Bone marrow (tissue), 2 donors: ENCODE results near the gene PGAM2.

ENCODE experiments used
- DNase-seq, 2 donors: peaks; one replicate each; lab custom pipeline; 2025; lab: John Stamatoyannopoulos, UW

Gene PGAM2

DNA sequence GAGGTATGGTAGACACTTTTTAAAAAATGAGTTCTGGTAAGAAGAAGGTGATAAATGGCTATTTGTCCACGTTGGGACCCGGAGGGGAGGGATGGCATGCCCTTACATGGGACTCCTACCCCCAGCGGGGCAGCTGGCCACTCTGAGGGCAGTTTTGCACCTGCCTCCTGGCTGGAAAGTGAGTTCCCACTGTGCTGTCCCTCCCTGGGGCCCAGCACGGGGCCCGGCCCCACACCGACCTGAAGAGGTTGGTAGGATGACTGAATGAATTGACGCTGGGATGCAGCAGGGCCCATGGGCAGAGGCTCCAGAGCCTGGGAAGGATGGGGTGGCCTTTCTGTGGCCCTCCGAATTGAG, 38.2 kb upstream of the PGAM2 start:
- DNase-seq, result no peak

DNA sequence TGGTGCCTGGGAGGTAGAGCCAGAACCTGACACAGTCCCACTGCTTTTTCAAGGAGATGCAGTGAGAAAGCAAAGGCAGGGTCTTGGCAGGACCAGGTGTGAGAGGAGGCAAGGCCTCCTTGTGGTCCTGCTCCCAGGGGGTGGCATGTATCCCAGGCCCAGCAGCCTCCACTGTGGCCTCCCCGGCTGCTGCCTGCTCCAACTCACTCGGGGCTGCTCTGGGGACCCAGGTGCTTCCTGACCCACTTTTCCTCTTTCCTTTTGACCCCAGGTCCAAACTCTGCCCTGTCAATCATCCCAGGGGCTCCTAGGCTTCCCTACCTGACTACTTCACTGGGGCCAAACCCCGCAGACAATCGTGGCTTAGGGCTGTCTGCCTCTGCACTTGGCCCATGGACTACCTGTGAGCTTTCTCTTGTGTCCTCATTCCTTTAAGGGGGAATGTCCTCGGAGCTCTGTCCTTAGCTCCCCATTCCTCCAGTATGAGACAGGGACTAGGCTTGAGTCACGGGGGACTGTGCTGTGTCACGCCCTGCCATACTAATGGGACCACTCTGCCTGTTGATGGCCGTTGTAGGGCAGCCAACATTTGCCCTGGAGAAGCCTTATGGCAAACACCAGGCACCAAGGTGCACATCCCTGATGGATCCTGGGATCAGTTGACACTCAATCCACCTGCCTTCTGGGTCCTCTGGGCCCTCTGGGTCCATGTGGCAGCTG, 37.6 kb upstream of the PGAM2 start:
- no peak for DNase-seq

DNA sequence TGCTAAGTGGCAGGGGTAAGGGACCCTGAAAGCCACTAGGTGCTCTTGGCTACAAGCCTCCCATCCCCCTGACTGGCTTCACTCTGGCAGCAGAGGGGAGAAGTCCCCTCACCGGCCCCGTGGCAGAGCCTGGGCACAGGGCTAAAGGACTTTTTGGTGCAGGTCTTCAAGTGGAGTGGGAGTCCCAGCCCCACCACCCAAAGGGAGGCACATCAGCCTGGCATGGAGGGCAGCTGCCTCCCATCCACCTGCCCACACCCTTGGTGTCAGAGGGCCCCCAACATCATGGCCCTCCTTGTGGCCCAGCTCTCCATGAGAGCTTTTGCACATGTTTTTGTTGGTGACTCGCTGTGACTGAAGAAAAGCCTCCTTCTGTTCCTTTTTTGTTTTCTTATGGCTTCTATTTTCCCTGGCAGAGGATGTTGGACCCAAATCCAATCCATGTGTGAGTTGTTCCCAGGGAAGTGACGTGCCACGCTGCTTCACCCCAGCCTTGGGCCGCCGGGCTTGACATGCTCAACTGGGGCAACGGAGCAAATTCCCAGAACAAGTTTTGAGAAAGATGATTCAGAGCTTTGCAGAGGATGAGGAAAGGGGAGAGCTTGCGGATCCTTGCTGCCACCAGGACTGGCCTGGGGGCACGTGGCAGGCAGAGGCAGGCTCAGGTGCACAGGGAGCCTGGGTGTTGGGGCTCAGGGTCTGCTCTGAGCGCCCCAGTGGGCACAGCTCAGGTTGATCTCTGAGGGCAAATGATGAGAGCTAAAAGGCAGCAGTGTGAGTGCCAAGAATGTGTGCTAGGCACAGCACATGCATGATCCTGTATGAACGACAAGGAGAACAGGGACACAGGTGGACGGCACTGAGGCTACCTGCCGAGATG, 36.8 kb upstream of the PGAM2 start:
- DNase-seq, result no peak

DNA sequence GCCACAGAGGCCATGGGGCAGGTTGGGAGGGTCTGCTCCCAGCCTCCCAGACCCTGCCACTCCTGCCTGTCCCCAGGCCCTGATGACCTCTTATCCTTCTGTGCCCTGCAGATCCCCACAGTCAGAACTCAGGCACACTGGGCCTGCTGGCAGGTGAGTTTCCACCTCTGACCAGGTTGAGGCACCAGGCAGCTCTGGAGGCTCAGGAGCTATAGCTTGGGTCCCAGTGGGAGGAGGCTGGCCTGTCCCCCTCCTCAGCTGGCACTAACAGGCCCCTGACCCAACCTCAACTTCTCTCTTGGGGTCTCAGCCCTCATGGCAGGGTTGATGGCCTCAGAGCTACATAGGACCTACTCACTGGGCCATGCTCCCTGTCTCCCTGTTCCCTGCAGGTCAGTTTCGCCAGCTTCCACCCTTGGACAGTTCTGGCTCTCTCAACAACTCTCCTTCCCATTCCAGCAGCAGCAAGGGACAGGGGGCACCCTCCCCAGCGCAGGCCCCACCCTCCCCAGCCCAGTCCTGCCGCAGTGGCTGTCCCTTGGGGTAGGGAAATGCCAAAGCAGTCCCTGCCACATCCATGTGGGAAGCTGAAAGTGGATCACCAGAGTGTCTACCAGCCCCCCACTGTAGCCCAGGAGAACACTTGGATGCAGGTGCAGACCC, 36.1 kb upstream of the PGAM2 start:
- no peak for DNase-seq

DNA sequence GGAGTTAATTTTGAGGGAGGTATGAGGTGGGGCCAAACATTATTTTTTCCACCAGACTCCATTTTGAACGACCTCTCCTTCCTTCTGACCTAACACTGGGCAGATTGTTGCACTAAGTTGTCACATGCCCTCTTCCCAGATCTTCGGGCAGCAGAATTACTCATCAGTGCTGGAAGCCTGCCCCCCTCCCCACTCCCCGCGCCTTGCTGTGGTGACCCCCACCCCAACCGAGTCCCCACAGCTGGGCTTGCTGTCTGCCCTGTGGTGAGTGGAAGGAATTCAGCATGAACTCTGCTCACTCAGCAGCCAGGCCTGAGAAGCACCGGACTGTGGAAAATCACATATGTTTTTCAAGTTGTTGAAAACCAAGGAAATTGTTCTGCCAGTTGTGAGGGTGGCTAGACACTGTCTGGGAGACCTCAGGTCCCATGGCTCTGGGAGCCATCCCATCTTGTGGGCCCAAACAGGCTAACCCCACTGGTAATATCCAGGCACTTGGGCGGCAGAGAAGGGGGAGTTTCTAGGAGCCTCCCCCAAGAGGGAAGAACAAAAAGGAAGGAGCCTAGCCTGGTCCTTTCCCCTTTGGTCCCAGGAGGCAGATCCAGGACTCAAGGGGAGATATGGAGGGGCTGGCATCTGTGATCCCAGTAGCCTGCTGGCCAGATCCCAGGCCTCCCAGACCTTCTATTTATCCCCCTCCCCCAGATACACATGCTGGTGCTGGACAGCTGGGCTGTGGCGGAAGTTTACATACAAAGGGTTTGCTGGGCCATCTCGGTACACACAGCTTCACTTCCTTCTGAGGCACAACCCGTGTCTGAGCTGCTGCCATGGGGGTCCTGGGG, 35.3 kb upstream of the PGAM2 start:
- DNase-seq, result no peak

DNA sequence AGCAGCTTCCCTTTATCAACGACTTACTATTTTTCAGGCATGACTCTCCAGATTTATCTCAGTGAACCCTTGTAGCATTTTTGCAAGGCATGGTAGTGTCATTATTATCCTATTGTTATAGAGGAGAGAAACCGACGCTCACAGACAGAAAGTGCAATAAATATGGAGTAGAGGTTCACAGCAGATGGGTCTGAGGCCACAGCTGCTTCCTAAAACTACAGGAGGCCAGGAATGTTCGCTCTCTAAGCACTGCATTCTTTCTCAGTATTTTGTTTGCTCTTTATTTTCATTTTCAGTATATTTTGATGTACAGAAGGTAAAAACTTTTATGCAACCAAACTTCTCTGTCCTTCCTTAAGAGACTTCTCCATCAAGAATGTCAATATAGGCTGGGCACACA, 34.3 kb upstream of the PGAM2 start:
- peak in 1 of 2 donors; percentile 43 for DNase-seq

DNA sequence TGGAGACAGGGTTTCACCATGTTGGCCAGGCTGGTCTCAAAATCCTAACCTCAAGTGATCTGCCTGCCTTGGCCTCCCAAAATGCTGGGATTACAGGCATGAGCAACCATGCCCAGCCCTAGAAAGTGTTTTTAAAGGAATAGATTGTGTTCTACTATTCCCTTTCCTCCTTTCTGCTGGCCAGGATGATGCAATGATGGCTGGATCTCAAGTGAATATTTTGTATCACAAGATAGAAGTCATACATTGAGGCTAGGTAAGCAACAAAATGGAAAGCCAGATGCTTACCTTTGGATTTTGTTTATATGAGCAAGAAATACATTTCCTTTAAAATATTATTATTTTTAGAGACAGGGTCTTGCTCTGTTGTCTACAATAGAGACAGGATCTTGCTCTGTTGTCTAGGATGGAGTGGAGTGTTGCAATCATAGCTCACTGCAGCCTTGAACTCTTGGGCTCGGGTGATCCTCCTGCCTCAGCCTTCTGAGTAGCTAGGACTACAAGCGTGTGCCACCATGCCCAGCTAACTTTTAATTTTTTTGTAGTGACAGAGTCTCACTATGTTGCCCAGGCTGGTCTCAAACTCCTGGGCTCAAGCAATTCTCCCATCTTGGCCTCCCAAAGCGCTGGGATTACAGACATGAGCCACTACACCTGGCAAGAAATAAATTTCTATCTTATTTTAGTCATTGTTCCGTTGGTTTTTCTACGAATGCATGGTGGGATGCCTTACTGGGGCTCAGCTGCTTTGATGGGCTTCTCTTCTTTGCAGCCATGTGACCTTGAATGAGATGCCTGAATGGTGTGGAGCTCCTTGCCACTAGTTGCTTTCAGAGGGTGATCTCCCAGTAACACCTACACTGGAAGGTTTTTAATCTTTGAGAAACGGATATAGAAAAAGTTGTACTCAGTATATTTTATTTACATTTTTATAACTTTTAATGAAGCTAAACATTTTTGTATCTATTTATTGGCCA, 33.0 kb upstream of the PGAM2 start:
- no peak for DNase-seq

DNA sequence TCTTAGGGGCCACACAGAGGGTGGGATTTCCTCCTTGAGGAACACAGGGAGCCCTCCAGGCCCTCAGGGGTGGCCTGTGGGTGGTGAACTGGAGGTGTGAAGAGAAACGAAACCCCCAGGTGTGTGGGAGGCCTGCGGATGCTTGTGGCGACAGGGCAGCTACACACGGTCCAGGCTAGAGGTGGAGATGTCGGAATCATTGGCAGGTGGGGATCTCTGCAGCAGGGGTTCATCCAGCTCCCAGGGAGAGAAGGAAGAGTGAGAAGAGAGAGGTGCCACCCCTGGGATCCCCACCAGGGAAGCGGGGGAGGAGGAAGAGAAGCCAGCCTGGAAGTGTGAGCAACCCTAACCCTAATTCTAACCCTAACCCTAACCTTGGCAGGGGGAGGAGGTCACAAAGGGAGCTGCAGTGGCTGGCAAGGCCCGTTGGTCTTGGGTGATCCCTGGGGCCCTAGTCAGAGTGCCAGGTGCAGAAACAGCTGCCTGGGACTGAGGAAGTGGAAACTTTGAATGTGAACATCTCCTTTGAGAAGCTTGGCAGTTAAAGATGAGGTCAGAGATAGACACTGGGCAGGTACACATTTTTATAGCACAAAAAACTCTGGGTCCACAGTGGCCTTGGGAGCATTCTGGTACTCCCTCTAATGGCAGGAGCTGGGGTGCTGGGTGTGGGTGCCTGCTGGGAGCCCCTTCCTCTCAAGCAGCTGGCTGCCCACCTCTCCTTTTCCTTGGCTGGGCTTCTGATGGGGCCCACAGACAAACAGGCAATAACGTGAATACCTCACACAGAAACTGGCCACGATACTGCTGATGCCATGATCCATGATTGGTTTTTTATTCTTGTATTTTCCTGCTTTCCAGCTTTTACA, 31.9 kb upstream of the PGAM2 start:
- DNase-seq, result peak in 1 of 2 donors; percentile 66

DNA sequence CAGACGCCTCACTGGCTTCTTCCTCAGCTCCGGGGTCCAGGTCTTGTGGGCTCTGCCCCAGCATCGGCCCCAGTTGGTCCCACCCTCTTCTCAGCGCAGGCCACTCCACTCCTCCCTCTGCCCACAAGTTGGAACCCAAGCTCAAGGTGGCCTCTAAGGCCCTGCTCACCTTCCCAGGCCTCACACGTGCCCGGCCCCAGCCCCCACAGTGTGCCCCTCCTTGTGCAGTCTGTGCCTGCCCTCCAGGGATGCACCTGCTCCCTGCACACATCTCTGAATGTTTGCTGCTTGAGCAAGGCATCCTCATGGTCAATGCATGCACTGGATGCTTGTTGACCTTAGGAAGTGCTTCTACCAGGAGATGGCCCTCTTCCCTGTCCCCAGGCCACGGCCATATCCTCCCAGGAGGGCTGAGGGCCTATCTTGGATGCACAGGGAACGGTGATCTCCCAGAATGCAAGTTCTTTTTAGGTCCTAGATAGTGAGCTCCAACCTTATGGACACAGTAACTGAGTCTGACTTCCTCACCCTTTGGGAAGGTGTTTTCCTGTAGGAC, 31.0 kb upstream of the PGAM2 start:
- no peak for DNase-seq

DNA sequence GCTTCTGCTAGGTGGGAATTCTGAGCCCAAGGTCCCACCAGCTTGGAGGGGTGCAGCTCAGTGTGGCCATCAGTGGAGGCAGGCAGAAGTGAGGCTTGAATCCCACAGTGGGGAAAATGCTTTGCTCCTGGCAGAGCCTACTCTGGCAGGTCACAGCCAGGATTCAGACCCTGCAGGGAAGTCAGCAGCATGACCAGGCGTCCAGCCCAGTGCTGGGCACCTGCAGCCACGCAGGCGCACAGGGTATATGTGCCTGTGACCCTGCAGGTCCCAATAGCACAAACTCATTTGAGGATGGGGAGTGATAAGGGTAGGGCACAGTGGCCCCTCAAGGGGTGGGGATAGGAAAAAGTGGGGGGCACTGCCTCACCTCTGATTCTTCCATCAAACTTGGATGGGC, 30.4 kb upstream of the PGAM2 start:
- no peak for DNase-seq

DNA sequence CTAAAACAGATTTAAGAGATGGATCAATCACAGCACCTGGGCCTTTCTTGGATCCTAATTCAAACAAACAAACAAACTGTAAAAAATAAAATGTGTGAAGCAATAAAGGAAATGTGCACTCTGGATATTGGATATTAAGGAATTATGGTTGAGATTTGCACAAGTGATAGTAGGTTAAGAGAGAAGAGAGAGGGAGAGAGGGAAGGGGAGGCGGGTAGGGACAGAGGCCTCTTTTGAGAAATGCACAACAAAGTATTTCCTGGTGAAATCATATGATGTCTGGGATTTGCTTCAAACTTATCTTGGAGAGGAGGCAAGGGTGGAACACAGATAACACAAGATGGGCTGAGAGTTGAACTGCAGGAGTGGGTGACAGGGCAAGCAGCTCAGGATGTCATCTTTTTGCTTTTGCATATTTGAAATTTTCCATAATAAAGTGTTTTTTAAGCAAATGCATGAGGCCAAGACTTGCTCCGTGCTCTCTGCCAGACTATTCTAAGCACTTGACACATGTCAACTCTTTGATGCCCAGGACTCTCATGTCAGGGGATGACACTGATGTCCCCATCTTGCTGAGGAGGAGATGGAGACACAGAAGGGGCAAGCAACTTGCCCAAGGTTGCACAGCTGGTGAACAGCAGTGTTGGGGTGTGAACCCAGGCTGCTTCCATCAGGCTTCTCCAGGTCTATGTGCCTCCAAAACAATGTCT, 29.7 kb upstream of the PGAM2 start:
- no peak for DNase-seq

DNA sequence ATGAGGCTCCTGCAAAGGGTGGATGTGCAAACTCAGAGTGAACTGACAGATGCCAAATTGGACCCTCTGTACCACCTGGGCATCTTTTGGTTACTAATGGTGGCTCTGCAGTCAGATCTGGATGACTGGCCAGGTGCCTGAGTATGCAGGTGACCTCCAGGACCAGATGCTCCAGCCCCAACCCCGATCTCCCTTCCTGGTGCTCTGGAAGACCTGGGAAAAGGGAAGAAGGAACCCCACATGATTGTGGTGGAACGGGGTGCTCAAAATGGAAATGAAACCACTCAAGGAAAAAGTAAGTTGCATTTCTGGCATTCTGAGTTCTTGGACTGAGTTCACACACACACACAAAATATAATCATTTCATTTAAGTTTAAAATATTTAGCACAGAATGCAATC, 29.0 kb upstream of the PGAM2 start:
- DNase-seq, result no peak

DNA sequence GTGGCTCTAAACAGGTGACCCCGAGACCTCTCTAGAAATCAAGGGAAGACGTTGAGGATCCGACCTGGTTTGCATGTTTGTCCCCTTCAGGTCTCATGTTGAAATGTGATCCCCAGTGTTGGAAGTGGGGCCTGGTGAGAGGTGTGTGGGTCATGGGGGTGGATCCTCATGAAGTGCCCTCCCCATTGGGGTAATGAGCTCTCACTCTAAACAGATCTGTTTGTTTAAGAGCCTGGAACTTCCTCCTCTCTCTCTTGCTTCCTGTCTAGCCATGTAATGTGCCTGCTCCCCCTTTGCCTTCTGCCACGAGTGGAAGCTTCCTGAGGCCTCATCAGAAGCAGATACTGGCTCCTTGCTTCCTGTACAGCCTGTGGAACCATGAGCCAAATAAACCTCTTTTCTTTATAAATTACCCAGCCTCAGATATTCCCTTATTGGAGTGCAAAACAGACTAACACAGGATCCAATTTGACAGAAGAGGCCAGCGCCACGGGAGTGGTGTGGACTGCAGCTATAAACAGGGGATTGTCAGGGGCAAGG, 27.8 kb upstream of the PGAM2 start:
- no peak for DNase-seq

DNA sequence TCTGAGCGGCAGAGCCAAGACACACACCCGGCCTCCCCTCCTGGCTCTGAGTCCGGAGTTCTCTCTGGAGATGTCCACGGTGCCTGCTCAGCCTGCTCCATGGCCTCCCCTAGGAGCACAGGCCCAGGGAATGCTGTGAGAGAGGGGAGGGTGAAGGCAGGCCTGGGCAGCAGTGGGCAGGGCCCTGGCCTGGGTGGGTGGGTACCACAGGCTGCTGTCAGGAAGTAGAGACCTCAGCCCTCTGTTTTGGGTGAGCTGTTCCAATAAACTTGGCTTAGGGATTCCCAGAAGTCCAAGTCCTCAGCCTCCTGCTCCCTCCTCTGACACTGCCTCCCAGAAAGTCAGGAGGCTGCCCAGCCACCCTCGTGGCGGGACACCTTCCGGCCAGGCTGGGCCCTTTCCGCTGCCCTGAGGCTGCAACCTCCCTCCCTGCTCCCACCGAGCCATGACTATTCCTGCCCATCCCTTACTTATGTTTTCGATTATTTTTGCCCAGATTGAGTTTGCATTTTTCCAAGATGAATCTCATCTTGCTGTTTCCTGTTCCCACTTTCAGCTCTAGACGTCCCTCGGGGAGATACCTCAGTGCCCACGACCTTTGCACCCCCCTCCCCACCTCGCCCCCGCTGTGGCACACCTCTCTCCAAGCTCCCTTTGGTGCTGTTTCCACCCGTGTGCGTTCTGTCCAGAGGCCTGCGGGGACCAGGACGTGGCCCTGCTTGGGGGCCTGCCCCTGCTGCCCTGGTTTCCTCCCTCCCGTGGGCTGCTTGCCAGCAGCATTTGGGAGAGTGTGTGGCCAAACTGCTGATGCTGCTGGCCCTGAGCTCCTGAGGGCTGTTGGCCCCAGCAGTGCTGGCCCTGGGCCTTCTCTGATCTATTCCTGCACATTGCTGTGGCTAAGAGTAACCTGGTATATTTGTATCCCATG, 22.8 kb upstream of the PGAM2 start:
- DNase-seq, result no peak

DNA sequence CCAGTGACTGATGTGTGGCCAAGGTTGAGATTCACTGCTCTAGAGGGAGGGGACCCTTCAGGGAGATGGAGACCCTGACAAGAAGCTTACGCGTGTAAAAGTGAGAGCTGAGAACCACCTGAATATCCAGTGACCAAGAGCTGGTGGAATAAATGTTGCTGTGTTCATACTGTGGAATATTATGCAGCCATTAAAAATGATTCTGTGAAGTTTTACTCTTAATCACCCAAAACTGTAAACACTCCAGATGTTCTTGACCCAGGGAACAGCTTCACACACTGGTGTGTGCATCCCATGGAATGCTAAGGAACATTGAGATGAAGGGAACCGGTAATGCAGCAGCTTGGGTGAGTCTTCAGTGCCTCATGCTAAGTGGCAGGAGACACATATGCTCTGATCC, 21.3 kb upstream of the PGAM2 start:
- DNase-seq, result no peak

DNA sequence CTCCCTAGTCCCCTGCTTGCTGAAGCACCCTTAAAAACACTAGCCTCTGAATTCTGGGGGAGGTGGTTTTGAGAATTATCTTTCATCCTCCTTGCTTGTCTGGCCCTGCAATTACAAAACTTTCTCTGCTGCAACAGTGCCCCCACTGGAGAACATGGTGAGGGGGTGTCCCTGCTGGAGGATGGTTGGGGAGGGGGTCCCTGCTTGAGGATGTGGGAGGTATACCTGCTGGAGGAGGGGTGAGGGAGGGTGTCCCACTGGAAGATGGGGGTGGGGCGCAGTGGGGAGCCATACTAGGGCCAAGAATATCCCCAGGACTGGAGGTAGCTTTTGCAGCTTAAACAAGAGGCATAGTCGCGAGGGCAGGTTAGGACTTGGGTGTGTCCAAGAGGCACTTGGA, 20.2 kb upstream of the PGAM2 start:
- DNase-seq, result no peak

DNA sequence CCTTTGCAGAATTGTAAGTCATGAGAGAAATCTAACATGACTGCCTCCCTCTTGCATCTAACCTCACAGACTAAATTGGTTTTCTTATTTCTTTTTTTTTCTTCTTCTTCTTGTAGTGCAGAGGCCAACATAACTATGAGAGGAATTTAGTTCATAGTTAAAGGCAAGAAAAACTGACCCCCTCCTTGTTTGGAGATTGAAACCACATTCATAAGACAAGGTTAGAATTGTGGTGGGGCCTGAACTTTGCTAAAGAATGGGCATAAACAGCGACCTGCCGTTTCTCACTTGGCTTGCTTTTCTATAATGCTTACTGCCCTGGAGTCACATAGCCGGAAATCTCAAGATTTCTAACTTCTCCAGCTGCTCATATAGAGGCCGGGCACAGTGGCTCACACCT, 19.3 kb upstream of the PGAM2 start:
- DNase-seq, result no peak

DNA sequence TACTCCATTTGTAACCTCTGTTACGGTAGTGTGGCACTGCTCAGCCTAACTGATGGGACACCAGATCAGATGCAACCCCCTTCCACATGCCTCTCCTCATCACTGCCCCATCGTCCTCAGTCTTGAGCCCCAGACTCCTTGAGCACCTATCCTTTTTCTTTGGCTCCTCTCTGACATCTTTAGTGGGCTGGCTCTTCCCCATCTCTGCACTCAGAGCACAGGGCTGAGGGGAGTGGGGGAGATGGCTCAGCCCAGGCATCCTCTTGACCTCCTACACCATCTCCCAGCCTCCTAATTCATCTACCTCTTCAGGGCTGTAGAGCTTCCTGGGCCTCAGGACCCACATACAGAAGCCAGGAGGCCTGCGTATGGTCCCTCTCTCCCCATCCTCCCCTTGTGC, 18.4 kb upstream of the PGAM2 start:
- no peak for DNase-seq
